Panc1 (cell line): Measurements from ENCODE around the gene SNX13. TPM values are rescaled to one million over a fixed set of nuclear protein-coding genes. Genes with fewer than 3 reads are reported as not detected.
A peak's percentile ranks its signal among the peaks of the same experiment; 100 is the strongest.

Experiments
- ATAC-seq: fragments of 200-7000 bp; cut with Tn5 transposase; 2 replicates; pipeline ENCODE4 v1.9.1; 2020; ENCODE audit warnings: mild to moderate bottlenecking, moderate library complexity
- BruUV-seq: library from RNA; stranded (reverse); fragments of 400-500 nt; replicated peaks from 2 replicates; lab custom pipeline; 2021; lab: Mats Ljungman, UMichigan
- CTCF ChIA-PET: fragments of 300-600 bp; sonication (Branson Sonifier 250); formaldehyde crosslinking; loops from one replicate; lab custom pipeline; 2022; ENCODE audit warnings: antibody characterized with exemption; lab: Charles Lee
- POLR2A ChIA-PET: fragments of 300-600 bp; sonication (Branson Sonifier 250); formaldehyde crosslinking; loops from one replicate; lab custom pipeline; 2022; ENCODE audit warnings: antibody characterized with exemption; lab: Charles Lee
- DNase-seq: peaks from one replicate; pipeline ENCODE4 v3.0.0-alpha.2; 2010; ENCODE audit warnings: low read depth, low spot score
- H3K27ac ChIP-seq: 2 replicates; pipeline ENCODE4 v1.5.1; 2011; ENCODE audit warnings: mild to moderate bottlenecking, low read length, inconsistent platforms
- H3K27me3 ChIP-seq: fragments of 200-500 bp; sonication (Bioruptor generic); 2 replicates; pipeline ENCODE4 v1.6.0; 2014; ENCODE audit warnings: low read length, inconsistent platforms; ENCODE audit not compliant: control insufficient read depth, insufficient read depth
- H3K36me3 ChIP-seq: fragments of 200-500 bp; sonication (Bioruptor generic); 2 replicates; pipeline ENCODE4 v1.5.1; 2014; ENCODE audit warnings: inconsistent platforms, mild to moderate bottlenecking, low read length, moderate library complexity; ENCODE audit not compliant: control insufficient read depth, insufficient read depth
- H3K4me1 ChIP-seq: 2 replicates; pipeline ENCODE4 v1.5.1; 2011; ENCODE audit warnings: inconsistent platforms, mild to moderate bottlenecking, low read length, moderate library complexity; ENCODE audit not compliant: control insufficient read depth, insufficient read depth
- H3K4me3 ChIP-seq, 2 experiments: 2 replicates each; pipeline ENCODE4 v1.5.1; 2011 to 2012; ENCODE audit warnings: low read depth in 2 of 2, low read length in 2 of 2, mild to moderate bottlenecking in 2 of 2, inconsistent platforms in 1 of 2, moderate library complexity in 1 of 2
- H3K9me3 ChIP-seq: fragments of 200-500 bp; sonication (Bioruptor generic); 2 replicates; pipeline ENCODE4 v1.5.1; 2014; ENCODE audit warnings: low read depth, mild to moderate bottlenecking, inconsistent platforms, low read length, moderate library complexity; ENCODE audit not compliant: control insufficient read depth, insufficient read depth
- CTCF ChIP-seq: fragments of 450-650 bp; IDR thresholded peaks from 2 replicates; pipeline ENCODE4 v1.5.1; 2017; ENCODE audit warnings: mild to moderate bottlenecking
- POLR2AphosphoS5 ChIP-seq: IDR thresholded peaks from 2 replicates; pipeline ENCODE4 v1.6.1; 2012; ENCODE audit warnings: mild to moderate bottlenecking, low read depth, low read length, moderate library complexity
- REST ChIP-seq, 2 experiments: IDR thresholded peaks; 2 replicates each; pipeline ENCODE4 v1.6.1; 2011 to 2012; ENCODE audit warnings: low read depth in 2 of 2, control low read depth in 1 of 2, low read length in 1 of 2, mild to moderate bottlenecking in 1 of 2, moderate library complexity in 1 of 2; ENCODE audit not compliant: insufficient read depth in 1 of 2
- SIN3A ChIP-seq: IDR thresholded peaks from 2 replicates; pipeline ENCODE4 v1.6.1; 2012; ENCODE audit warnings: low read depth, mild to moderate bottlenecking, low read length, moderate library complexity, borderline replicate concordance; ENCODE audit not compliant: insufficient read depth
- TCF7L2 ChIP-seq: IDR thresholded peaks from 2 replicates; pipeline ENCODE4 v1.6.1; 2011; ENCODE audit warnings: mild to moderate bottlenecking, low read depth, low read length, inconsistent platforms
- in situ Hi-C: cut with HindIII; loops from 2 replicates; pipeline ENCODE4 v1.10.0; 2016; ENCODE audit warnings: low sequenced_read_pairs, low pct_unique_long_range_greater_than_20kb
- intact Hi-C: fragments of 100-400 bp; cut with micrococcal nuclease; formaldehyde crosslinking; loops from one replicate; pipeline ENCODE4 v1.10.0; 2022; ENCODE audit not compliant: unreplicated experiment
- total RNA-seq: library from RNA; stranded (reverse); gene quantifications from one replicate; pipeline ENCODE4 v1.2.1, GENCODE V29; 2021; ENCODE audit not compliant: unreplicated experiment

SNX13 gene
- total RNA-seq, 1 experiment from 2014 or later, result 53.3 TPM

- TF ChIP-seq POLR2AphosphoS5 (no peak), CTCF (no peak), TCF7L2 (no peak), REST (IDR thresholded peaks at IDR 0.05; ENCODE audit: insufficient read depth in 1 of 2, low read depth in 2 of 2, low read length in 1 of 2) (no peak), SIN3A (no peak)
- DNase-seq (no peak), ATAC-seq (no peak)
- H3K27me3 ChIP-seq, result no peaks in the 10 kb centered on the region
- H3K9me3 ChIP-seq, result no peaks in the 10 kb centered on the region
- H3K4me1 ChIP-seq, result no peaks in the 10 kb centered on the region
- in situ Hi-C loops, result no loop called here
- no peak overlapping the region for H3K27ac ChIP-seq
- ChIA-PET POLR2A (no interaction called here), CTCF (no interaction called here)
- no peak overlapping the region for H3K4me3 ChIP-seq
- TSS peak; percentile 6 for BruUV-seq
- peaks cover 15% of the 10 kb centered on the region for H3K36me3 ChIP-seq
- intact Hi-C loops, result no loop called here
These were observed 110.1 kb downstream of the SNX13 start for GRCh38 chr7:17830206-17830605.

GRCh38 chr7:17829001-17829400, 111.3 kb downstream of the SNX13 start:
- TF ChIP-seq CTCF (no peak), SIN3A (no peak), REST (IDR thresholded peaks at IDR 0.05; ENCODE audit: insufficient read depth in 1 of 2, low read depth in 2 of 2, low read length in 1 of 2) (no peak), POLR2AphosphoS5 (no peak), TCF7L2 (no peak)
- Histone ChIP-seq H3K36me3 (peaks cover 12% of the 10 kb centered on the region), H3K9me3 (no peaks in the 10 kb centered on the region), H3K27ac (no peak overlapping the region), H3K4me3 (no peak overlapping the region), H3K4me1 (no peaks in the 10 kb centered on the region), H3K27me3 (no peaks in the 10 kb centered on the region)
- BruUV-seq, result no TSS peak
- ChIA-PET POLR2A (no interaction called here), CTCF (no interaction called here)
- in situ Hi-C loops (no loop called here), intact Hi-C loops (no loop called here)
- ATAC-seq, result no peak
- no peak for DNase-seq
